B cell (primary cell): ENCODE data around the gene EFNA3. TPM values are rescaled to one million over a fixed set of nuclear protein-coding genes. Genes with fewer than 3 reads are reported as not detected.

ENCODE experiments used
- ATAC-seq: fragments of 200-7000 bp; cut with Tn5 transposase; one replicate; pipeline ENCODE4 v1.10.0; 2021; ENCODE audit warnings: low read depth, mild to moderate bottlenecking, moderate number of reproducible peaks, moderate library complexity
- CTCF ChIA-PET: fragments of 350-600 bp; sonication (Branson Sonifier 250); formaldehyde crosslinking; loops from one replicate; lab custom pipeline; 2021; ENCODE audit warnings: antibody characterized with exemption, inconsistent platforms; lab: Charles Lee
- POLR2A ChIA-PET: fragments of 350-600 bp; sonication (Branson Sonifier 250); formaldehyde crosslinking; loops from one replicate; lab custom pipeline; 2021; ENCODE audit warnings: antibody characterized with exemption; lab: Charles Lee
- DNase-seq: peaks from one replicate; pipeline ENCODE4 v3.0.0; 2013
- H2AFZ ChIP-seq: 2 replicates; pipeline ENCODE4 v1.6.1; 2012; ENCODE audit warnings: mild to moderate bottlenecking, low read depth, low read length; ENCODE audit not compliant: insufficient read depth, poor library complexity, severe bottlenecking
- H3K27ac ChIP-seq, 2 donors: 1 replicate in 1 of 2; 2 replicates in 1 of 2; pipeline ENCODE4 v1.5.1; 2012 to 2013; ENCODE audit warnings: low read length in 2 of 2, mild to moderate bottlenecking in 2 of 2, moderate library complexity in 1 of 2
- H3K27me3 ChIP-seq, 4 experiments: fragments of 200-600 bp in 1 of 4; sonication (generic) in 1 of 4; replicated peaks in 1 of 4; 1 replicate in 2 of 4; 2 replicates in 2 of 4; pipeline versions ENCODE4 v1.6.1 to v1.7.0; 2013 to 2016; ENCODE audit warnings: low read length in 3 of 4, mild to moderate bottlenecking in 2 of 4, mixed read lengths in 1 of 4, moderate library complexity in 1 of 4; ENCODE audit not compliant: insufficient read depth in 4 of 4, control insufficient read depth in 3 of 4; ENCODE audit errors: control extremely low read depth in 1 of 4
- H3K36me3 ChIP-seq, 2 experiments: replicated peaks in 1 of 2; 1 replicate in 1 of 2; 2 replicates in 1 of 2; pipeline versions ENCODE4 v1.6.1 to v1.7.1; 2013; ENCODE audit warnings: low read length in 1 of 2; ENCODE audit not compliant: insufficient read depth in 2 of 2, control insufficient read depth in 1 of 2; ENCODE audit errors: control extremely low read depth in 1 of 2, extremely low read depth in 1 of 2
- H3K4me1 ChIP-seq, 2 donors: fragments of 200-600 bp in 1 of 2; sonication (generic) in 1 of 2; 1 replicate in 1 of 2; 2 replicates in 1 of 2; pipeline versions ENCODE4 v1.5.1 to v1.6.1; 2013 to 2017; ENCODE audit warnings: low read length in 2 of 2; ENCODE audit not compliant: control insufficient read depth in 2 of 2, insufficient read depth in 2 of 2
- H3K4me2 ChIP-seq: replicated peaks from 2 replicates; pipeline ENCODE3; 2012; ENCODE audit warnings: mild to moderate bottlenecking, low read depth, low read length; ENCODE audit not compliant: poor library complexity, severe bottlenecking
- H3K4me3 ChIP-seq, 5 experiments: fragments of 200-600 bp in 1 of 5; sonication (generic) in 1 of 5; 1 replicate in 3 of 5; 2 replicates in 2 of 5; pipeline versions ENCODE4 v1.5.1 to v1.7.0; 2011 to 2016; ENCODE audit warnings: low read length in 4 of 5, mild to moderate bottlenecking in 4 of 5, low read depth in 2 of 5, control low read depth in 1 of 5, moderate library complexity in 1 of 5; ENCODE audit not compliant: insufficient read depth in 1 of 5; ENCODE audit errors: control extremely low read depth in 1 of 5, extremely low read depth in 1 of 5
- H3K79me2 ChIP-seq: fragments of 200-600 bp; sonication (generic); one replicate; pipeline ENCODE4 v1.6.0; 2016; ENCODE audit warnings: low read length; ENCODE audit not compliant: control insufficient read depth, insufficient read depth
- H3K9ac ChIP-seq: fragments of 200-600 bp; sonication (generic); 2 replicates; pipeline ENCODE4 v1.6.1; 2017; ENCODE audit warnings: mild to moderate bottlenecking, low read length, moderate library complexity
- H3K9me3 ChIP-seq, 3 donors: one replicate each; pipeline versions ENCODE4 v1.6.1 to v1.7.1; 2013; ENCODE audit warnings: low read length in 2 of 3; ENCODE audit not compliant: control insufficient read depth in 2 of 3, insufficient read depth in 1 of 3; ENCODE audit errors: control extremely low read depth in 1 of 3
- H4K20me1 ChIP-seq: 2 replicates; pipeline ENCODE4 v1.6.0; 2012; ENCODE audit warnings: mild to moderate bottlenecking, low read length; ENCODE audit not compliant: insufficient read depth, control insufficient read depth, poor library complexity, severe bottlenecking
- H3K27ac Mint-ChIP-seq: one replicate; pipeline ENCODE4 v1.8.0; 2021; ENCODE audit warnings: mixed read lengths
- H3K27me3 Mint-ChIP-seq: one replicate; pipeline ENCODE4 v1.8.0; 2021; ENCODE audit warnings: mixed read lengths
- H3K4me1 Mint-ChIP-seq: one replicate; pipeline ENCODE4 v1.8.0; 2021; ENCODE audit warnings: mixed read lengths
- H3K4me3 Mint-ChIP-seq: one replicate; pipeline ENCODE4 v1.8.0; 2021; ENCODE audit warnings: mixed read lengths
- H3K9me3 Mint-ChIP-seq: one replicate; pipeline ENCODE4 v1.8.0; 2022; ENCODE audit warnings: mixed read lengths; ENCODE audit not compliant: insufficient read depth
- CTCF ChIP-seq: fragments of 200-600 bp; IDR thresholded peaks from one replicate; pipeline ENCODE4 v1.8.0; 2022; ENCODE audit warnings: antibody characterized with exemption, mild to moderate bottlenecking
- EZH2 ChIP-seq: IDR thresholded peaks from 2 replicates; pipeline ENCODE4 v1.6.1; 2012; ENCODE audit warnings: borderline replicate concordance, low read depth, mild to moderate bottlenecking, moderate library complexity, low read length; ENCODE audit not compliant: insufficient read depth, poor library complexity, severe bottlenecking
- WGBS: methylation state at CpG from one replicate; pipeline ENCODE4 v1.1.5; 2013; ENCODE audit warnings: missing lambda C conversion rate; ENCODE audit not compliant: insufficient coverage; 5-methylcytosine and 5-hydroxymethylcytosine counted together
- intact Hi-C: fragments of 100-400 bp; cut with micrococcal nuclease; formaldehyde crosslinking; loops from one replicate; pipeline ENCODE4 v1.10.0; 2022
- polyA plus RNA-seq: library from polyadenylated mRNA; depleted of rRNA; stranded (reverse); fragments of >200 nt; gene quantifications from 2 replicates; pipeline ENCODE4 v1.2.3, GENCODE V29; 2012
- total RNA-seq, 2 donors: library from RNA; stranded (reverse); fragments of 120-200 nt in 1 of 2; gene quantifications; 1 replicate in 1 of 2; 2 replicates in 1 of 2; pipeline versions ENCODE4 v1.2.3 to v1.2.4, GENCODE V29; 2013 to 2022

The EFNA3 gene
- total and polyA plus RNA-seq, 2 donors (not counting 1 experiment from before 2014, with no cell fraction given), result 1.6 to 3.2 TPM

- no peaks in the 10 kb centered on the region for H3K36me3 ChIP-seq
- H3K27ac ChIP-seq, result no peak overlapping the region
- peaks cover 7% of the 10 kb centered on the region for H3K27me3 Mint-ChIP-seq
- no peak overlapping the region for H3K4me2 ChIP-seq
- H3K9me3 ChIP-seq, result no peaks in the 10 kb centered on the region
- no peaks in the 10 kb centered on the region for H3K4me1 ChIP-seq
- DNase-seq (no peak), ATAC-seq (no peak)
- no peak overlapping the region for H2AFZ ChIP-seq
- H3K4me1 Mint-ChIP-seq, result no peaks in the 10 kb centered on the region
- no peaks in the 10 kb centered on the region for H3K9me3 Mint-ChIP-seq
- no peak overlapping the region for H3K27ac Mint-ChIP-seq
- WGBS, result 93% methylated on average over 11 of the region's 11 CpGs
- H3K79me2 ChIP-seq, result no peaks in the 10 kb centered on the region
- H3K4me3 ChIP-seq, result no peak overlapping the region
- H3K9ac ChIP-seq, result no peak overlapping the region
- H3K27me3 ChIP-seq, result no peaks in the 10 kb centered on the region
- no peaks in the 10 kb centered on the region for H4K20me1 ChIP-seq
- ChIA-PET CTCF (no interaction called here), POLR2A (no interaction called here)
- no peak for TF ChIP-seq EZH2
- no peak for TF ChIP-seq CTCF
- H3K4me3 Mint-ChIP-seq, result no peak overlapping the region
- intact Hi-C loops, result no loop called here
Measured at GRCh38 chr1:155030899-155031298, 47.7 kb upstream of the EFNA3 start.

GRCh38 chr1:155032886-155033285 is 45.8 kb upstream of the EFNA3 start:
- intact Hi-C loops, result no loop called here
- Mint-ChIP-seq H3K4me3 (no peak overlapping the region), H3K4me1 (no peaks in the 10 kb centered on the region), H3K27me3 (peaks cover 11% of the 10 kb centered on the region), H3K27ac (no peak overlapping the region), H3K9me3 (no peaks in the 10 kb centered on the region)
- no peak overlapping the region for H3K4me3 ChIP-seq
- POLR2A ChIA-PET, result no interaction called here
- TF ChIP-seq CTCF (no peak), EZH2 (no peak)
- CTCF ChIA-PET, result interaction anchor here (1.4 to 1.7 kb wide), 2 partner anchors 9 to 12 kb away, joined by 4 to 6 read pairs; no protein-coding TSS in a partner anchor
- no peak for DNase-seq
- WGBS, result 94% methylated on average over 12 of the region's 12 CpGs
- no peak overlapping the region for H3K27ac ChIP-seq
- H3K9ac ChIP-seq, result no peak overlapping the region
- H3K4me1 ChIP-seq, result no peaks in the 10 kb centered on the region
- no peak for ATAC-seq
- H3K9me3 ChIP-seq, result no peaks in the 10 kb centered on the region
- H3K36me3 ChIP-seq, result no peaks in the 10 kb centered on the region
- H4K20me1 ChIP-seq, result no peaks in the 10 kb centered on the region
- H3K4me2 ChIP-seq, result no peak overlapping the region
- no peak overlapping the region for H2AFZ ChIP-seq
- H3K79me2 ChIP-seq, result no peaks in the 10 kb centered on the region
- H3K27me3 ChIP-seq, result peaks cover 0 to 8% (median 0%) of the 10 kb centered on the region in 4 experiments
